HepG2 (cell line): ENCODE results near the gene SLC38A1. TPM values are rescaled to one million over a fixed set of nuclear protein-coding genes. Genes with fewer than 3 reads are reported as not detected.

Experiments used
- ATAC-seq: fragments of 200-7000 bp; cut with Tn5 transposase; 3 replicates; pipeline ENCODE4 v1.9.1; 2020; ENCODE audit warnings: mild to moderate bottlenecking, moderate library complexity
- BruUV-seq: library from RNA; stranded (reverse); fragments of 400-500 nt; replicated peaks from 2 replicates; lab custom pipeline; 2021; lab: Mats Ljungman, UMichigan
- CTCF ChIA-PET: fragments of 300-600 bp; formaldehyde crosslinking; extraction: SDS; loops from one replicate; lab custom pipeline; 2021; ENCODE audit warnings: low total read pairs, inconsistent platforms, low intra/inter-chr PET ratio; lab: Yijun Ruan, JAX
- POLR2A ChIA-PET: fragments of 350-600 bp; sonication (Branson Sonifier 250); formaldehyde crosslinking; loops from one replicate; lab custom pipeline; 2020; ENCODE audit warnings: antibody characterized with exemption, inconsistent platforms; lab: Yijun Ruan, JAX
- DNase-seq: peaks from one replicate; pipeline ENCODE4 v3.0.0-alpha.2; 2015; ENCODE audit warnings: low spot score
- FAIRE-seq: peaks from 3 replicates; lab custom pipeline; 2011; peaks lifted over from hg19 to GRCh38; lab: Jason Lieb, UNC
- H2AFZ ChIP-seq: one replicate; pipeline ENCODE4 v1.6.1; 2011; ENCODE audit warnings: low read length, inconsistent platforms
- H3K27ac ChIP-seq: fragments of 300-600 bp; 3 replicates; pipeline ENCODE4 v1.8.0; 2011; ENCODE audit warnings: mixed run types, mild to moderate bottlenecking, mixed read lengths, low read length, inconsistent platforms; ENCODE audit not compliant: insufficient read depth; ENCODE audit errors: extremely low read length
- H3K27me3 ChIP-seq, 2 experiments: fragments of 200-600 bp in 1 of 2; 2 replicates in 1 of 2; 3 replicates in 1 of 2; pipeline versions ENCODE4 v1.6.0 to v1.8.0; 2011; ENCODE audit warnings: low read length in 2 of 2, mild to moderate bottlenecking in 2 of 2, moderate library complexity in 2 of 2, inconsistent platforms in 1 of 2; ENCODE audit not compliant: insufficient read depth in 2 of 2, control insufficient read depth in 1 of 2
- H3K36me3 ChIP-seq, 2 experiments: fragments of 200-600 bp in 1 of 2; replicated peaks in 1 of 2; 2 replicates in 1 of 2; 3 replicates in 1 of 2; pipeline versions ENCODE4 v1.5.1 to v1.8.0; 2011; ENCODE audit warnings: low read length in 2 of 2, inconsistent platforms in 1 of 2; ENCODE audit not compliant: insufficient read depth in 2 of 2, control insufficient read depth in 1 of 2
- H3K4me1 ChIP-seq: 2 replicates; pipeline ENCODE4 v1.5.1; 2012; ENCODE audit warnings: low read length, inconsistent platforms; ENCODE audit not compliant: insufficient read depth
- H3K4me2 ChIP-seq: 2 replicates; pipeline ENCODE4 v1.6.0; 2011; ENCODE audit warnings: low read depth, low read length, inconsistent platforms
- H3K4me3 ChIP-seq, 3 experiments: fragments of 200-600 bp in 1 of 3; sonication (generic), shearing (Covaris generic) in 1 of 3; replicated peaks in 1 of 3; 2 replicates each; pipeline ENCODE4 v1.5.1; 2011 to 2016; ENCODE audit warnings: low read length in 3 of 3, inconsistent platforms in 2 of 3, low read depth in 2 of 3, mild to moderate bottlenecking in 2 of 3, control low read depth in 1 of 3, mixed read lengths in 1 of 3; ENCODE audit not compliant: insufficient read depth in 1 of 3
- H3K79me2 ChIP-seq: one replicate; pipeline ENCODE4 v1.6.1; 2011; ENCODE audit warnings: low read length, inconsistent platforms; ENCODE audit not compliant: insufficient read depth
- H3K9ac ChIP-seq: 2 replicates; pipeline ENCODE4 v1.6.0; 2011; ENCODE audit warnings: mild to moderate bottlenecking, low read depth, low read length, inconsistent platforms; ENCODE audit not compliant: insufficient read depth
- H3K9me3 ChIP-seq: 2 replicates; pipeline ENCODE4 v1.5.1; 2012; ENCODE audit warnings: mild to moderate bottlenecking, low read length
- H4K20me1 ChIP-seq: 2 replicates; pipeline ENCODE4 v1.6.0; 2011; ENCODE audit warnings: inconsistent platforms, mild to moderate bottlenecking, low read length, moderate library complexity; ENCODE audit not compliant: insufficient read depth
- CSRNP2 ChIP-seq: sonication (generic); formaldehyde crosslinking; conservative IDR thresholded peaks from 2 replicates; pipeline ENCODE4 v1.8.0; 2022; ENCODE audit warnings: low read depth, missing genetic modification reagents
- EHMT2 ChIP-seq: fragments of 200-600 bp; sonication (generic); IDR thresholded peaks from 2 replicates; pipeline ENCODE4 v1.7.0; 2017; ENCODE audit warnings: antibody characterized with exemption, low read depth, low read length, borderline replicate concordance
- MED8 ChIP-seq: sonication (generic); formaldehyde crosslinking; IDR thresholded peaks from 2 replicates; pipeline ENCODE4 v1.8.1; 2023; ENCODE audit warnings: mild to moderate bottlenecking, missing genetic modification reagents; ENCODE audit not compliant: insufficient replicate concordance
- PRPF4 ChIP-seq: fragments of 200-400 bp; formaldehyde crosslinking; IDR thresholded peaks from 2 replicates; pipeline ENCODE4 v1.6.1; 2016; ENCODE audit warnings: low read length, low read depth; ENCODE audit not compliant: poor library complexity, severe bottlenecking
- SALL1 ChIP-seq: sonication (generic); formaldehyde crosslinking; IDR thresholded peaks from 2 replicates; pipeline ENCODE4 v1.8.0; 2022; ENCODE audit warnings: mild to moderate bottlenecking, missing genetic modification reagents
- SETDB1 ChIP-seq: sonication (generic); formaldehyde crosslinking; IDR thresholded peaks from 2 replicates; pipeline ENCODE4 v1.5.1; 2020; ENCODE audit warnings: missing genetic modification reagents, mild to moderate bottlenecking, borderline replicate concordance
- TCF7L2 ChIP-seq: IDR thresholded peaks from 2 replicates; pipeline ENCODE4 v1.6.1; 2011; ENCODE audit warnings: mild to moderate bottlenecking, low read depth, low read length, moderate library complexity
- ZNF143 ChIP-seq: sonication (generic); formaldehyde crosslinking; IDR thresholded peaks from 2 replicates; pipeline ENCODE4 v1.4.0; 2020; ENCODE audit warnings: missing genetic modification reagents
- ZNF512B ChIP-seq: sonication (generic); formaldehyde crosslinking; IDR thresholded peaks from 2 replicates; pipeline ENCODE4 v1.5.1; 2020; ENCODE audit warnings: missing genetic modification reagents, mild to moderate bottlenecking, borderline replicate concordance
- ZNF547 ChIP-seq: sonication (generic); formaldehyde crosslinking; IDR thresholded peaks from 2 replicates; pipeline ENCODE4 v1.5.1; 2020; ENCODE audit warnings: mild to moderate bottlenecking, missing genetic modification reagents
- ZNF644 ChIP-seq: IDR thresholded peaks from 2 replicates; pipeline ENCODE4 v1.6.1; 2016; ENCODE audit warnings: low read depth
- ZNF704 ChIP-seq: sonication (generic); formaldehyde crosslinking; IDR thresholded peaks from 2 replicates; pipeline ENCODE4 v1.8.1; 2023; ENCODE audit warnings: mild to moderate bottlenecking, inconsistent platforms, moderate library complexity, missing genetic modification reagents, borderline replicate concordance
- WGBS: methylation state at CpG from one replicate; pipeline ENCODE4 v1.1.6; 2017; ENCODE audit warnings: low lambda C conversion rate; 5-methylcytosine and 5-hydroxymethylcytosine counted together
- in situ Hi-C: cut with HindIII; loops from 2 replicates; pipeline ENCODE4 v1.10.0; 2017; ENCODE audit warnings: low pct_unique_long_range_greater_than_20kb; ENCODE audit not compliant: extremely low pct_ligation_motif_present
- intact Hi-C: fragments of 100-400 bp; cut with micrococcal nuclease; formaldehyde crosslinking; loops from one replicate; pipeline ENCODE4 v1.10.0; 2022; ENCODE audit not compliant: unreplicated experiment
- polyA plus RNA-seq, 8 experiments: library from polyadenylated mRNA; depleted of rRNA in 3 of 8; stranded (reverse) in 7 of 8; unstranded in 1 of 8; fragments of >200 nt; fragmentation: Illumina TruSeq in 4 of 8; extraction: Trizol in 4 of 8; gene quantifications; 2 replicates each; pipeline versions ENCODE4 v1.2.1 to v1.2.3, GENCODE V29; 2011 to 2016; ENCODE audit warnings: low read depth in 4 of 8, missing spikeins in 1 of 8, mixed read lengths in 1 of 8; ENCODE audit not compliant: insufficient read depth in 1 of 8
- total RNA-seq, 5 experiments: library from RNA; depleted of rRNA; stranded (reverse); fragments of >200 nt; fragmentation: Illumina TruSeq; extraction: Trizol; gene quantifications; 2 replicates each; pipeline ENCODE4 v1.2.3, GENCODE V29; 2016; ENCODE audit warnings: low read depth in 1 of 5
- TF ChIP-seq, protein P1 (sequence below): IDR thresholded peaks from 2 replicates; pipeline ENCODE4 v1.6.1; 2016; ENCODE audit warnings: mild to moderate bottlenecking, missing biosample characterization, missing genetic modification reagents
- TF ChIP-seq, protein P2 (sequence below): sonication (generic); formaldehyde crosslinking; IDR thresholded peaks from 2 replicates; pipeline ENCODE4 v1.8.1; 2023; ENCODE audit warnings: mild to moderate bottlenecking, missing genetic modification reagents

SLC38A1 gene
- total and polyA plus RNA-seq, 2 of the 13 experiments (the other 11 are each of a cell fraction or from before 2014, with no cell fraction given) = 47.0 to 50.6 TPM

DNA sequence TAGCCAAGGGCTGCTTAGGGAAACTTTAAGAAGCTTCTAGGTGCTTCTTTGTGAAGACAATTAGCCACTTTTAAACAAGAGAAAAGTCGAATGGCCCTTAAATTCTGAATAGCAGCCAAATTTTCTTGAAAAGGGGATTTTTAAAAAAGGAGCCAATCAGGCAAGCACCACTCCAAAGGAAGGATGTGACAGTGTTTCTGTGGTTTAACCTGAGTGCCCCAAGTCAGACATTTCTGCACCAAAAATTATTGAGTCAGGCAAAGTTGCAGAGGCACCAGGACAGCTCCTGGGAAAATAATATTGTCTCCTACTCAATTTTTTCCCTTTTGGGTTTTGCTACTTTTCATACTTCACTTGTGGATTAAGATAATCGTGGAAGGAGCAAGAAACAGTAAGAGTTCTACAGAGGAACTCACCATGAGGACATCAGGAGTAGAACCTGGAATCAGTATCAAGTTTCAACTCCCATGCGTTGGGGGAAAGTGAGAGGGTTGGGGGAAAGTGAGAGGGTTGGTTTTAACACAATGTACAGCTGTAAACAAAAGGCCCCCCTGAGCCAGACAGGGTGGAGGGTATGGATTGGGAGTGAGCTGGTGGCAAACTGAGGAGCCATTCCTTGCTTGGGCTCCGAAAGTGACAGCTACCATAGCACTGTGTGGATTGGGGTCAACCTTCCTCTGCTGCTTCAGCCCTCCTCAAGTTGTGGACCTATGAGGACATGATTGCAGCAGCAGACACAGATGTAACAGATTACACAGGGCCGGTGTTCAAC lies 90.8 kb downstream of the SLC38A1 start (continued):
- TF ChIP-seq TCF7L2 (no peak), ZNF704 (CRISPR knock-in tag) (no peak), MED8 (CRISPR knock-in tag) (no peak), ZNF547 (CRISPR knock-in tag) (no peak)
- TF ChIP-seq, protein P1, sequence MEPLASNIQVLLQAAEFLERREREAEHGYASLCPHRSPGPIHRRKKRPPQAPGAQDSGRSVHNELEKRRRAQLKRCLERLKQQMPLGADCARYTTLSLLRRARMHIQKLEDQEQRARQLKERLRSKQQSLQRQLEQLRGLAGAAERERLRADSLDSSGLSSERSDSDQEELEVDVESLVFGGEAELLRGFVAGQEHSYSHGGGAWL (CRISPR knock-in tag) = no peak

DNA sequence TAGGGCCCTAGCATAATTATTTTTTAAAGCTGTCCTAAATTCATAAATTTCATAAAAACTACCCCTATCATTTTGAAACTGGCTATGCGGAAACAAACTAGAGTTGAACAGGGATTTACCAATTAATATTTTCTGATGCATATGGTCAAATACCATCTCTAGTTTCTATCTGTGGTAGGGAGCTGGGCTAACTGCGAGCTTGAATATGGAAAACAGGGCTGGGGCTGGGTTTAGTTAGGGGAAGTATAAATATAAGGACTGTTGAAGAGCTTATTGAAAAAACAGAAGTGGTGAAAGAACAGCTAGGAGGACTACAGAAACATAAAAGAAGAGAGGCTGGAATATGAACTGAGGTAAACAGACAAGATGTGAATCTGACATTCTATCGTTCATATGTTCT lies 91.8 kb downstream of the SLC38A1 start:
- intact Hi-C loops (no loop called here), in situ Hi-C loops (no loop called here)
- H3K4me2 ChIP-seq = no peak overlapping the region
- POLR2A ChIA-PET = no interaction called here
- H3K27ac ChIP-seq = no peak overlapping the region
- no peaks in the 10 kb centered on the region for H3K36me3 ChIP-seq
- H3K9me3 ChIP-seq = no peaks in the 10 kb centered on the region
- H3K79me2 ChIP-seq = no peaks in the 10 kb centered on the region
- ATAC-seq (no peak), FAIRE-seq (no peak), DNase-seq (no peak)
- no peak overlapping the region for H3K9ac ChIP-seq
- H3K27me3 ChIP-seq = no peaks in the 10 kb centered on the region
- no peak overlapping the region for H2AFZ ChIP-seq
- CTCF ChIA-PET = no interaction called here
- 48% methylated on average over 3 of the region's 3 CpGs for WGBS
- H3K4me3 ChIP-seq = no peak overlapping the region
- BruUV-seq = no TSS peak
- H3K4me1 ChIP-seq = 0 out of 2 replicates have a peak, but pooled peaks cover 6% of the 10 kb centered on the region
- no peaks in the 10 kb centered on the region for H4K20me1 ChIP-seq
- TF ChIP-seq SALL1 = no peak
- TF ChIP-seq EHMT2 = no peak
- no peak for TF ChIP-seq ZNF143 (CRISPR knock-in tag)
- TF ChIP-seq CSRNP2 (CRISPR knock-in tag) = no peak
- no peak for TF ChIP-seq ZNF644
- no peak for TF ChIP-seq SETDB1 (CRISPR knock-in tag)
- no peak for TF ChIP-seq ZNF512B (CRISPR knock-in tag)
- TF ChIP-seq PRPF4 = no peak
- TF ChIP-seq, protein P2, sequence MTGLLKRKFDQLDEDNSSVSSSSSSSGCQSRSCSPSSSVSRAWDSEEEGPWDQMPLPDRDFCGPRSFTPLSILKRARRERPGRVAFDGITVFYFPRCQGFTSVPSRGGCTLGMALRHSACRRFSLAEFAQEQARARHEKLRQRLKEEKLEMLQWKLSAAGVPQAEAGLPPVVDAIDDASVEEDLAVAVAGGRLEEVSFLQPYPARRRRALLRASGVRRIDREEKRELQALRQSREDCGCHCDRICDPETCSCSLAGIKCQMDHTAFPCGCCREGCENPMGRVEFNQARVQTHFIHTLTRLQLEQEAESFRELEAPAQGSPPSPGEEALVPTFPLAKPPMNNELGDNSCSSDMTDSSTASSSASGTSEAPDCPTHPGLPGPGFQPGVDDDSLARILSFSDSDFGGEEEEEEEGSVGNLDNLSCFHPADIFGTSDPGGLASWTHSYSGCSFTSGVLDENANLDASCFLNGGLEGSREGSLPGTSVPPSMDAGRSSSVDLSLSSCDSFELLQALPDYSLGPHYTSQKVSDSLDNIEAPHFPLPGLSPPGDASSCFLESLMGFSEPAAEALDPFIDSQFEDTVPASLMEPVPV (CRISPR knock-in tag) = no peak
